ENCODE measurements around the gene TNF.
"Not testable (repeated sequence)": the region's sequence is repeated elsewhere in the genome, so short reads cannot be mapped to it uniquely, and the experiment has no call there.

Gene TNF

DNA sequence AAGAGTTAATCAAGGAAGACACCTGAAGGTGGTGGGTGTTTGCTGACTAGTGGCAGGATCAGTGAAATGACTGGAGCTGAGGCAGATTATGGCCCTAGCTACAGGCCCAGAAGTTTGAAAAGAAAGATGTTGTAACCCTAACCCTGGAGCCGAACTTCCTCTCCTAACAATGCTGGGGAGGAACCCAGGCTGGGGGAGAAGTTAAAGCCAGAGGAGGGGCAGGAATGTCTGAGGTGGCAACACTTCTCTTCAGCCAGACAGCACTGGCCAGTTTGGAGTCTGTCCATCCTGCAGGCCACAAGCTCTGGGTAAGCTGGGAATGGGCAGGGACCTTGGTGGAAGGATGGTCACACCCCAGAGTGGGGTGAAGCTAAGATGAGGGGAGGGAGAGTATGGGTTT lies 10.6 kb downstream of the TNF start, which contains the start of gene LST1:
Gene LST1 (plus strand): TSS at position 270 of the 400 bp plus-strand sequence. CDS start 1,023 bp downstream, outside the sequence.
- DNase-seq (ENCODE audit: extremely low spot score): no peak
- ChIA-PET CTCF (interaction anchor here (0.7 to 13.5 kb wide), 4 partner anchors 8 to 17 kb away, joined by 3 to 149 read pairs (median 6); partner anchors contain the start of genes NCR3 and TNF), POLR2A (interaction anchor here (1.7 kb wide), 1 partner anchor 11 kb away, joined by 3 read pairs; no protein-coding TSS in a partner anchor)
- no peak for TF ChIP-seq TARDBP (IDR thresholded peaks at IDR 0.05)
- TF ChIP-seq FOXM1 (IDR thresholded peaks at IDR 0.05; ENCODE audit: borderline replicate concordance): no peak
- no peak for TF ChIP-seq SUZ12 (IDR thresholded peaks at IDR 0.05)
- TF ChIP-seq, protein P1, sequence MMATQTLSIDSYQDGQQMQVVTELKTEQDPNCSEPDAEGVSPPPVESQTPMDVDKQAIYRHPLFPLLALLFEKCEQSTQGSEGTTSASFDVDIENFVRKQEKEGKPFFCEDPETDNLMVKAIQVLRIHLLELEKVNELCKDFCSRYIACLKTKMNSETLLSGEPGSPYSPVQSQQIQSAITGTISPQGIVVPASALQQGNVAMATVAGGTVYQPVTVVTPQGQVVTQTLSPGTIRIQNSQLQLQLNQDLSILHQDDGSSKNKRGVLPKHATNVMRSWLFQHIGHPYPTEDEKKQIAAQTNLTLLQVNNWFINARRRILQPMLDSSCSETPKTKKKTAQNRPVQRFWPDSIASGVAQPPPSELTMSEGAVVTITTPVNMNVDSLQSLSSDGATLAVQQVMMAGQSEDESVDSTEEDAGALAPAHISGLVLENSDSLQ (IDR thresholded peaks at IDR 0.05): no peak
- no peak for TF ChIP-seq HDGF (IDR thresholded peaks at IDR 0.05; ENCODE audit: borderline replicate concordance)
- no peak for TF ChIP-seq SP1 (IDR thresholded peaks at IDR 0.05)
- TF ChIP-seq ELF4 (IDR thresholded peaks at IDR 0.05): no peak
- no peak for TF ChIP-seq L3MBTL2 (conservative IDR thresholded peaks at IDR 0.05)
- no peak for TF ChIP-seq FOXK2 (IDR thresholded peaks at IDR 0.05)
- TF ChIP-seq LEF1 (IDR thresholded peaks at IDR 0.05; ENCODE audit: borderline replicate concordance): no peak
- no peak for TF ChIP-seq NFRKB (IDR thresholded peaks at IDR 0.05)
- no peak for TF ChIP-seq CTBP1 (IDR thresholded peaks at IDR 0.05; ENCODE audit: borderline replicate concordance)
- no peak for TF ChIP-seq ARNT (IDR thresholded peaks at IDR 0.05)

DNA sequence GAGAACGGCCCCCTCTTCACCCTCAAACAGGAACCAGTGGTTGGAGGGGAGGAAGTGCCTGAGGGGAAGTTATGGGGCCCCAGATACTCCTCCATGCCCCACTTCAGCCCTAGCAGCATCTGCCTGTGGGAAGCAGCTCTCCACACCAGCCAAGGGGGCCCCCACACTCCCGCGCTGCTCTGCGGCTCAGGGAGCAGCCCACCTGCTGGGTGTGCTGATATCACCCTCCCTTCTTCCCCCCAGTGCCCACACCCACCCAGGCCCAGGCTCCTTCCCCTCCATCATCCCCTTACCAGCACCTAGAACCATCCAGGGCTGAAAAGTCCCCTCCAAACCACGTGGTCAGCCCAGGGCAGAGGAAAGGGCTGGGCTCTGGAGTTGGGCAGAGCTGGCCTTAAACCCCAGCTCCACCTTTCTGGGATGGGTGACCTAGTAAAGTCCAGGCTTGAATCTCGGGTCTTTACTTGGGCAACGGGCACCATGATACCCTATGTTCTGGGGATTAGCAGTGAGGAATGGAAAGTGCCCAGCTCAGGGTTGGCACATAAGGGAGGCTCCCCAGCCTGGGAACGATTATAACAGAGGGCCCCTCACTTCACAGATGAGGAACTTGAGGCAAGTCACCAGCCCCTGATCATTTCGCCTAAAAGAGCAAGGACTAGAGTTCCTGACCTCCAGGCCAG lies 11.4 kb downstream of the TNF start:
- CTCF ChIA-PET: interaction anchor here (0.7 to 13.5 kb wide), 4 partner anchors 9 to 17 kb away, joined by 3 to 149 read pairs (median 6); partner anchors contain the start of genes NCR3 and TNF
- POLR2A ChIA-PET: no interaction called here
- TF ChIP-seq HDGF (IDR thresholded peaks at IDR 0.05; ENCODE audit: borderline replicate concordance) (no peak), NFRKB (IDR thresholded peaks at IDR 0.05) (no peak), ZNF384 (IDR thresholded peaks at IDR 0.05) (no peak), ARNT (IDR thresholded peaks at IDR 0.05) (no peak), L3MBTL2 (conservative IDR thresholded peaks at IDR 0.05) (no peak), FOXK2 (IDR thresholded peaks at IDR 0.05) (no peak), CTBP1 (IDR thresholded peaks at IDR 0.05; ENCODE audit: borderline replicate concordance) (no peak), SUZ12 (IDR thresholded peaks at IDR 0.05) (no peak), SP1 (IDR thresholded peaks at IDR 0.05) (no peak), ELF4 (IDR thresholded peaks at IDR 0.05) (no peak), FOXM1 (IDR thresholded peaks at IDR 0.05; ENCODE audit: borderline replicate concordance) (no peak), FOXA1 (IDR thresholded peaks at IDR 0.05) (no peak), LEF1 (IDR thresholded peaks at IDR 0.05; ENCODE audit: borderline replicate concordance) (no peak), TARDBP (IDR thresholded peaks at IDR 0.05) (no peak), BHLHE40 (IDR thresholded peaks at IDR 0.05; ENCODE audit: borderline replicate concordance) (no peak)
- TF ChIP-seq, protein P1 (IDR thresholded peaks at IDR 0.05): no peak
- no peak for DNase-seq (ENCODE audit: extremely low spot score)

DNA sequence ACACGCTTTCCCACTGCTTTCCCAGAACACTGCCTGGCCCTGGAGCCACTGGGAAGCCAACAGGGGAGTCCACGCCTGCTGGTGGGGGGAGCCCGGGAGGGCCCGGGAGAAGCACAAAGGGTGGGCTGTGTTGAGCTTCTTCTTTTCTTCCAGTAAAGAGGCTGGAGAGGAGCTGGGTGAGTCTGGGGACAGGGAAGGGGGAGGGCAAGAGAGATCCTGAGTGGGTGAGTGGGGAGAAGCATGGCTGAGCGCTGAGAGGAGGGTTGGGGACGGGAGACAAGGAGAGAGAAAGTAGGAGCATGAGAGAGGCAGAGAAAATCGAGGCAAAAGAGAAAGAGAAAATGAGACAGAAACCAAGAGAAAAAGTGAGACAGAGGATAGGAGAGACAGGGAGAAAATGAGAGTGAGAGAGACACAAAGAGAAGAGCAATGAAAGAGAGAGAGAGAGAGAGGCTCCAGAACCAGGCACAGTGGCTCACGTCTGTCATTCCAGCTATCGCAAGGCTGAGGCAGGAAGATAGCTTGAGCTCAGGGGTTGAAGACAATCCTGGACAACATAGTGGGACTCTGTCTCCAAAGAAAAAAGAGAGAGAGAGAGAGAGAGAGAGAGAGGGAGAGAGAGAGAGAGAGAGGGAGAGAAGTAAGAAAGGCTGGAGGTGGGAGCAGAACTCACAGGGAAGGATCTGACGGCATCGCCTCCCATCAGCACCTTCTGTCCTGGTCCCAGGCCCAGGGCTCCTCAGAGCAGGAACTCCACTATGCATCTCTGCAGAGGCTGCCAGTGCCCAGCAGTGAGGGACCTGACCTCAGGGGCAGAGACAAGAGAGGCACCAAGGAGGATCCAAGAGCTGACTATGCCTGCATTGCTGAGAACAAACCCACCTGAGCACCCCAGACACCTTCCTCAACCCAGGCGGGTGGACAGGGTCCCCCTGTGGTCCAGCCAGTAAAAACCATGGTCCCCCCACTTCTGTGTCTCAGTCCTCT lies 12.7 kb downstream of the TNF start:
- ChIA-PET POLR2A (interaction anchor here (0.6 to 1.0 kb wide), 2 partner anchors 9 to 12 kb away, joined by 3 read pairs; no protein-coding TSS in a partner anchor), CTCF (interaction anchor here (0.7 to 2.2 kb wide), 3 partner anchors 13 to 59 kb away, joined by 3 to 8 read pairs (median 3); partner anchors contain the start of gene TNF)
- no peak for TF ChIP-seq FOXA1 (IDR thresholded peaks at IDR 0.05)
- TF ChIP-seq FOXM1 (IDR thresholded peaks at IDR 0.05; ENCODE audit: borderline replicate concordance): no peak
- TF ChIP-seq HDGF (IDR thresholded peaks at IDR 0.05; ENCODE audit: borderline replicate concordance): no peak
- TF ChIP-seq CTBP1 (IDR thresholded peaks at IDR 0.05; ENCODE audit: borderline replicate concordance): no peak
- TF ChIP-seq BHLHE40 (IDR thresholded peaks at IDR 0.05; ENCODE audit: borderline replicate concordance): no peak
- TF ChIP-seq, protein P1 (IDR thresholded peaks at IDR 0.05): no peak
- no peak for TF ChIP-seq SP1 (IDR thresholded peaks at IDR 0.05)
- no peak for TF ChIP-seq ZNF384 (IDR thresholded peaks at IDR 0.05)
- TF ChIP-seq TARDBP (IDR thresholded peaks at IDR 0.05): no peak
- TF ChIP-seq SUZ12 (IDR thresholded peaks at IDR 0.05): no peak
- TF ChIP-seq NFRKB (IDR thresholded peaks at IDR 0.05): no peak
- no peak for TF ChIP-seq L3MBTL2 (conservative IDR thresholded peaks at IDR 0.05)
- TF ChIP-seq FOXK2 (IDR thresholded peaks at IDR 0.05): no peak
- no peak for TF ChIP-seq LEF1 (IDR thresholded peaks at IDR 0.05; ENCODE audit: borderline replicate concordance)
- no peak for TF ChIP-seq ARNT (IDR thresholded peaks at IDR 0.05)
- no peak for TF ChIP-seq ELF4 (IDR thresholded peaks at IDR 0.05)
- no peak for DNase-seq (ENCODE audit: extremely low spot score)

DNA sequence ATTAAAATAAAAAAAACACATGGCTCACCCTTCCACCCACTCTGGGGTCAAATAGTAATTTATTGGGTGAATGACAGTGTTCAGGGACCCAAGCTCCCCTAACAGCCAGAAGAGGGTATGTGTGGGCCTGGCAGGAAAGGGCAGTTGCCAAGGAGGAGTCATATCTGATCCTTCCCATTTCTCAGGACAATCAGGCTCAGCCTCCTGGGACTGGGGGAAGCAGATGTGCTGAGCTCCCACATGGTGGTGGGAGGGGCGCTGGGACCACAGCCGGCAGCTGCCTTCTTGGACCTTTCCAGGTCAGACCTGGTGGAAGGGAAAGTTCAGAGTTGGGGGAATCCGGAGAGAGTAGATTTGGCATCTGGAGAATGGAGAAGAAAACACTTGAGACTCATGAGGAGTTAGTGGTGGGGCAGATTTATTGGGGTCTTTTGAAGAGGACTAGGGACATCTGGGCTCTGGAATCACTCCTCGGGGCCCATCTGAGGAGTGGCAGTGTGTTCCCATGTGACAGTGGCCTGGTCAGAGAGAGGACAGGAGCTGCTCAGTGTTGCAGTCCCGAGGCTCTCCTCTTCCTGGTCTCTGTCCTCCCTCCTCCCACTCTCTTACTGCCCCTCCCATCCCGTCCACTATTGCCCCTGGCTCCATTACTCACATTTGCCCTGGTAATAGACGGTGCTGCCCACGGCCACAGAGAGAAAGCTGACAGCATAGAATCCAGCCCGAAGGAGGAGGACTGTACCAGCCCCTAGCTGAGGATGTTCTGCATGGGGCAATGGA lies 13.7 kb downstream of the TNF start:
- no peak for TF ChIP-seq NFRKB (IDR thresholded peaks at IDR 0.05)
- no peak for TF ChIP-seq TARDBP (IDR thresholded peaks at IDR 0.05)
- TF ChIP-seq ARNT (IDR thresholded peaks at IDR 0.05): no peak
- TF ChIP-seq SP1 (IDR thresholded peaks at IDR 0.05): no peak
- no peak for TF ChIP-seq SUZ12 (IDR thresholded peaks at IDR 0.05)
- no peak for TF ChIP-seq FOXK2 (IDR thresholded peaks at IDR 0.05)
- TF ChIP-seq ELF4 (IDR thresholded peaks at IDR 0.05): no peak
- TF ChIP-seq BHLHE40 (IDR thresholded peaks at IDR 0.05; ENCODE audit: borderline replicate concordance): no peak
- TF ChIP-seq LEF1 (IDR thresholded peaks at IDR 0.05; ENCODE audit: borderline replicate concordance): no peak
- no peak for TF ChIP-seq CTBP1 (IDR thresholded peaks at IDR 0.05; ENCODE audit: borderline replicate concordance)
- TF ChIP-seq FOXM1 (IDR thresholded peaks at IDR 0.05; ENCODE audit: borderline replicate concordance): no peak
- no peak for TF ChIP-seq FOXA1 (IDR thresholded peaks at IDR 0.05)
- no peak for TF ChIP-seq HDGF (IDR thresholded peaks at IDR 0.05; ENCODE audit: borderline replicate concordance)
- no peak for TF ChIP-seq ZNF384 (IDR thresholded peaks at IDR 0.05)
- TF ChIP-seq, protein P1 (IDR thresholded peaks at IDR 0.05): no peak
- TF ChIP-seq L3MBTL2 (conservative IDR thresholded peaks at IDR 0.05): no peak
- ChIA-PET POLR2A (interaction anchor here (0.6 kb wide), 1 partner anchor 13 kb away, joined by 3 read pairs; no protein-coding TSS in a partner anchor), CTCF (interaction anchor here (0.7 to 1.4 kb wide), 3 partner anchors 9 to 60 kb away, joined by 3 to 6 read pairs (median 3); no protein-coding TSS in a partner anchor)
- no peak for DNase-seq (ENCODE audit: extremely low spot score)

DNA sequence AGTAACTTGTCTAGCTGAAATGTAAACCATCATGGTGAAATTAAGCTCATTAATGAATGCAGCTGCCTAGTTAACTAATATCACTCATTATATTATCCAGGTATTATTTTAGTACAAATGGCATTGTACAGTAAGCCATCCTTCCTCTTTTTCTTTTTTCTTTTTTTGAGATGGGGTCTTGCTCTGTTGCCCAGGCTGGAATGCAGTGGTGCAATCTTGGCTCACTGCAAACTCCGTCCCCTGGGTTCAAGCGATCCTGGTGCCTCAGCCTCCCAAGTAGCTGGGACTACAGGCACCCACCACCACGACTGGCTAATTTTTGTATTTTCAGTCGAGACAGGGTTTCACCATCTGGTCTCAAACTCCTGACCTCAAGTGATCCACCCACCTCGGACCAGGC lies 15.3 kb downstream of the TNF start:
- CTCF ChIA-PET: interaction anchor here (0.9 kb wide), 1 partner anchor 9 kb away, joined by 3 read pairs; no protein-coding TSS in a partner anchor

More for the DNA sequence above, 15.3 kb downstream of the TNF start:
- POLR2A ChIA-PET; DNase-seq (ENCODE audit: extremely low spot score): not testable (repeated sequence)
